IPS DF 19.7 (cell line): ENCODE measurements around the gene DGKI.

Experiments used
- DNase-seq: peaks from one replicate; pipeline ENCODE4 v3.0.0-alpha.2; 2013; ENCODE audit warnings: low read depth, low spot score

Gene DGKI

GRCh38 chr7:137656850-137657232 is 189.9 kb downstream of the DGKI start:
- no peak for DNase-seq

DNA sequence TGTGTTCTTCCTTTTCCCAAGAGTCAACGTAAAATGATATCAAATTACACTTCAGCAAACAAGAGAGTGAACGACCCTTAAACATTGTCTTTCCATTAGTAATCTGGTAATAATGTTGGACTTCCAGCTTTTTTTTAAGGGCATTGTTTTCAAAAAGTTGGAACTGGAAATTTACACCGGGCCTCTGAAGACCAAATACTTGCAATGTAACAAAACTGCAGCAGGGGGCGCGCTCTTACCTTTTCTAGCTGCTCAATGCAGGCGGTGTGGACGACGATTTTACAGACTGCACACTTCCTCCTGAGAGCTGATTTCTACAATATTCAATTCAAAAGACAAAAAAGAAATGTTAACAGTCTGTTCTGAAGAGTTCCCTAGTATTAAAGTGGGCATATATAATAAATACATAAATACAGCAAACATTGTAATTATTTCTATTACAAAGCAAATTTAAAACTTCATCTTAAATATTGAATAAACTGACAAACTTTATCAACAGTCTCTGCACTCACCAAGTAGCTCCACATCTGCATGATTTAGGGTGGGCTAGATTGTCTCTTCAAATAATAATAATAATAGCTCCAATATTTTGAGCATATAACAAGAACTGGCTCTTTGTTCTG is 190.4 kb downstream of the DGKI start:
- peak; percentile 23 for DNase-seq

- no peak for DNase-seq
Measured at GRCh38 chr7:137655804-137656203, 191.0 kb downstream of the DGKI start.

DNA sequence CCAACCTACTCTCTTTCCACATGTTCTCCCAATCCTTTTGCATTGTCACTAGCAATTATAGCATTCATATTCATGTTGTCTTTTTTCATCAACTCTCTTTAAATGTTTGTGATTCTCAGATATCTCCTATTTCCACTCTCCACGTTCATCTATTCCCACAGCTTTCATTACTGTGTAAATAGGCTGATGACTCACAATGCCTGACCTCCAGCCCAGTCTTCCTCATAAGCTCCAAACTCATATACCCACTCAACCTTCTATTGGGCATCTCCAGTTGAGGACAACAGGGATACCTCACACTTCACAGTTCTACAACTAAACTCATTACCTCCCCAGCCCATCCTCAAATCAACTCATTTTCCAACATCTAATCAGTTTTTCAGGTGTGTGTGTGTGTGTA is 194.1 kb downstream of the DGKI start:
- no peak for DNase-seq

DNA sequence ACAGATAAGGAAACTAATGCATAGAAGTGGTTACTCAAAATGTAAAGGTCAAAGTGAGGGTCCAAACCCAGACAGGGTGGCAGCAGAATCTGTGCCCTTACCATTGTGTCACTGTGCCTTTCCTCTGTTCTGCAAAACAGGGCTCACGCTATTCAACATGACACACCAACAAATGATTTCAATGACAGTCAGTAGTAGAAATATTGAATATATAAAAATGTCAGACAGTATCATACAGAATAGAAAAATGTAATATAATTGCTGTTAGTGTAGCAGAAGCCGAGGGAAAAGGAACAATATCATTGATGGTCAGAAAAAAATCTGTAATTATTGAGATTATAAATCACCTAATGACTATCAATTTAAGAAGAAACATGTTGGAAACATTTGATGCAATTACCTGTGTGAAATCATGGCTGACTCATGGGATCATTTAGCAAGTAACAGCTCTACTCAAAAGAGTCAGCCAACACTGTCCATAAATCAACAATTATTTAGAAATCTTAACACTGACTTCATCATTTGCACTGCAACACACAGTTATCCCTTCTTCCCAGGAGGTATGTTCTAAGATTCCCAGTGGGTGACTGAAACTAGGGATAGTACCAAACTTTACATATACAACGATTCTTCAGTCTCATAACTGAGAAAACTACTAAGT is 198.7 kb downstream of the DGKI start:
- DNase-seq: no peak

GRCh38 chr7:137642472-137642871 is 204.3 kb downstream of the DGKI start:
- DNase-seq: no peak

DNA sequence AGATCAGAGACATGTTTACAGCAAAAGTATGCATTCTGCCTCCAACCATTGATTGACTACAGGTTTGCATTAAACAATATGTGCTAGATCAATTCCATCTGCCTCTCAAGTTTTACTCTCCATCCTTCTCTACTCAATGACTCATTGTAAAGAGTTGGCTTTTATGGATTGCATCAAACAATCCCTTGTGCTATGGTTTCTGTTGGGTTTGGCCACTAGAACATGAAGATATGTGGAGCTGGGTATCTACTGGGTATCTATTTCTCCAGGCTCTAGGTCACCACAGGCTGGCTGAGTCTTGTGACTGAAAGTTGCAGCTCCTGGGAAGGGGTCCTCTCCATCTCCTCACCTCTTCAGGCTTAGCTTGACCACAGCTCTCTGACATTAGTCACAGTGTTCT is 204.7 kb downstream of the DGKI start:
- DNase-seq: no peak

DNA sequence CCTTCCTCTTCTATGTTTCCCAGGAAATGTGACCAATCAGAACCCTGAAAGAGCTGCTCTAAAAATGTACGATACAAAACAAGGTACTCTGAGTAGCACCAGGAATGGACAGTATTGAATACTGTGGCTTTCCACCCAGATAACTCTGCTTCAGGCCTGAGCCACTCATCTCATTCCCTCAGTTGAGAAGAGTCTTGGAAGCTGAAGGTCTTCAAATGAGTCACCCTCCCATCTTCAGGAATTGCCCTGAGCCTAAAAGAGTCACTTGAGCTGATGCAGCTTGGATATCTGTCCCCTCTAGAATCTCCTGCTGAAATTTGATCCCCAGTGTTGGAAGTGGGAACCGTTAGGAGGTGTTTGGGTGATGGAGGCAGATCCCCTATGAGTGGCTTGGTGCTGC is 210.4 kb downstream of the DGKI start:
- no peak for DNase-seq

DNA sequence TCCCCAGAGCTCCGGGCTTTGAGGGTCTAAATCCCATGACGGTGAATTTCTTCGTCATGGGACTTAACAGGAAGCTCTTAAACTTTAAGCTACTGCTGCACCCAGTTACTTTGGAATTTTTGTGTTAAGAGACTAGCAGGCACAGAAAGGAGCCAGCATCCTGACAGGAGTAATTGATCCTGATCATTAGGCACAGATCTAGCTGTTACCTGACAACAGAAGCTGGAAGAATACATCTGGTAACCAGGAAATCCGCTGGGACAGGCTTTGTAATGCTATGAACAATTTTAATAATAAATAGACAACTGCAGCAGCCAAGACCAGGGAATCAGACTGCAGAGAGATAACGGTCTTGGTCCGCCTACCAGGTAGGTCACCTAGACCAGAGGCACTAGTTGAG is 210.9 kb downstream of the DGKI start:
- DNase-seq: no peak

- DNase-seq: no peak
Measured at GRCh38 chr7:137635132-137635531, 211.6 kb downstream of the DGKI start.

- no peak for DNase-seq
Measured at GRCh38 chr7:137634356-137634755, 212.4 kb downstream of the DGKI start.

- DNase-seq: no peak
Measured at GRCh38 chr7:137633133-137633532, 213.6 kb downstream of the DGKI start.

- DNase-seq: no peak
Measured at GRCh38 chr7:137628216-137628615, 218.6 kb downstream of the DGKI start.

- peak; percentile 17 for DNase-seq
Measured at GRCh38 chr7:137626469-137627067, 220.2 kb downstream of the DGKI start.

GRCh38 chr7:137625197-137625596 is 221.6 kb downstream of the DGKI start:
- no peak for DNase-seq

DNA sequence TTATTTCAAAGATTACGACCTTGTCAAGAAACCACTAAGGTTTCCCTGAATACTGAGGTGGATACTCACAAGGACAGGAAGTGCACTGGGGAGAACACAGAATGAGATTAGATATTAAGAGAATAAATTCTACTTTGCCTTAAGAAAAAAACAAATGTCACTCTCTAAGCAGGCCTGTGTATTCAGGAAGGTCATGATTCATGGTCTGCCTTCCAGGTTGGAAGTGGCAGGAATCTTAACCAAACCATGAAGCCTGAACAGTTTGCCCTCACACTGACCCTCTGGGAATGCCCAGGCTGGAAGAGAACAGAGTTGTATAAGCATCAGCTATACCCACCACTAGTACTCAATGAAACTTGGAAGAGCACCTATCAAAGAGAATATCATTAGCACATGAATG is 227.6 kb downstream of the DGKI start:
- DNase-seq: no peak

DNA sequence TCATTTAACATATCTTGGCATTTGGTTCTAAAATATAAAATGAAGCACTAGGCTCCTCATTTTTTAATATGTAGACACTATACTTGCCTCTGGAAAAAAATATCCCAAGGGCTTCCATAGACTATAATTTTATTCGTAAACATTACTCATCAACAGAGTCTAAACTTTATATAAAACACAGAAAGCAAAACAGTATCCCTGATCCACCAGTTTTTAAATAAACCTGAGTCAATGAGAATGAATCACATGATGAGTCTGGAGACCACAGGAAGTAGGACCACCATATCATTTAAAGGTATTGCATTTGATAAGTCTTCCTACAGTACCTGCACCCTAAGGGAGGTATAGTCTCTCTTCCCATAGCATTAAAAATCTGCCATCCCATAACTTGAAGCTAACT is 228.0 kb downstream of the DGKI start:
- no peak for DNase-seq

GRCh38 chr7:137613006-137613525 is 233.7 kb downstream of the DGKI start:
- no peak for DNase-seq

DNA sequence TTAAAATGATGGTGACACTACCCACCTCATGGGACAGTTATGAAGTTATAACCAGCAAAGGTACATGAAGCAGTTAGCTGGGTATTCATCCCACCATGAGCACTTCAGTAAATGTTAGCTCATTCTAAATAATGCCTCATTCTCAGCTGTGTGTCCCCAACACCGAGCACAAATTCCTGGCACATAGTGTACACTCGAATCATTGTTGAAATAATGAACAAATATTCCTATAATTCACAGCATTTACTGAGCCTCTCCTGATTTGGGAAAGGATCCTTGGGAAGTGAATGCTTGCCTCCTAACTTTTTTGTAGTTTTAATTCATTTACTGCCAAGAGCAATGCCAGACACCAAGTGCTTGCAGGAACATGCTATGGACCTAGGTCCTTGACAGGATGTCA is 235.2 kb downstream of the DGKI start:
- DNase-seq: no peak

DNA sequence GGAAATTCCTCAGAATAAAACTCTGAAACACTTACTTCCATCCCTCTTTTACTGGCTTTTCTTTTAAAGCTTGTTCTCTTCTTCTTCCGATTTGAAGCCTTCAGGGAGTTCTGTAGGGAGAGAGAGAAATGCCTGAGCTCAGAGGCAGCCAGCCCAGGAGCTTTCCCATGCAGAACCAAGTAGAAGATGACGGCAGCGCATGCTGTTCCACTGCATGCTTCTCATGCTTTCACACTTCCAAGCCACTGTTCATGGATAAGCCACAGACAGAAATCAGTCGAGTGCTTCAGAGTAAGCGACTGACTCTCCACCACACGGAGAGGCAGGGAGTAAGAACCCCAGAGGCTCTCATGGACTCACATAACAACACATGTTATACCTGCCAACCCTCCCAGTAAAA is 237.3 kb downstream of the DGKI start:
- no peak for DNase-seq

DNA sequence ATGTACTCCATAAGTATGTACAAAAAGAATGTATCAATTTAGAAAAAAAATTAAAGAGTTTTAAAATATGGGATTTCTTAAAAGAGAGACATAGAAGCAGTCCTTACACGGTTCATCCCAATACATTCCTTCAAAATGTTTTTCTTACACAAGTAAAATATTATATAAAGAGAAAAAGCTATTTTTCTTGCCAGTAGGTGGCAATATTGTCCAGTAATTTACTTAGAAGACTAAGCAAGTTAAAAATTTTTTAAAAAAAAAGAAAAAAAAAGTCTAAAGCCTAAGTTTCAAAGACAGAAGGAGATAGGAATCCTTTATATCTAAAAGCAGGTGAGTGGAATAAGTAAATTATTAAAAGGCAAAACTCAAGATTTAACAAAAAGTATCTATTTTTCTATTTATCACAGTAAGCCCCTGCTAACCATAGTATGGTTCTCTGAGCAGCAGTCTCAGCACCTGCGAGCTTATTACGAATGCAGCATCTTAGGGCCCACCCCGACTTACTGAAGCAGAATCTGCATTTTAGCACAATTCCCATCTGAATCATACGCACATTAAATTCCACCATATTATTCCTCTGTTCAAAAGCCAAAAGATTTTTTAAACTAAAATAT is 240.6 kb downstream of the DGKI start:
- no peak for DNase-seq

- no peak for DNase-seq
Measured at GRCh38 chr7:137603043-137603442, 243.7 kb downstream of the DGKI start.

- DNase-seq: no peak
Measured at GRCh38 chr7:137601642-137602041, 245.1 kb downstream of the DGKI start.
